ENCODE results near the gene LOXL1.

GRCh38 chr15:73950831-73951561 is 24.7 kb downstream of the LOXL1 start:
- TF ChIP-seq CTCF (IDR thresholded peaks at IDR 0.05; ENCODE audit: insufficient read depth, low read depth, low read length) (peak; percentile 64), EZH2 (IDR thresholded peaks at IDR 0.05; ENCODE audit: insufficient read depth, low read length) (no peak)

Data from astrocyte (in vitro differentiated cells and primary cell).